Peyer's patch (tissue), 4 donors: ENCODE results near the gene CBX5.

Experiments used
- CTCF ChIP-seq, 6 experiments: fragments of 450-650 bp in 4 of 6; fragments of 200-600 bp in 2 of 6; sonication (generic) in 1 of 6; IDR thresholded peaks; one replicate each; pipeline ENCODE4 v1.5.1; 2017 to 2019; ENCODE audit warnings: antibody characterized with exemption in 6 of 6, mild to moderate bottlenecking in 3 of 6, moderate library complexity in 1 of 6
- POLR2A ChIP-seq, 2 donors: fragments of 450-650 bp; IDR thresholded peaks; one replicate each; pipeline ENCODE4 v1.5.1; 2017; ENCODE audit warnings: antibody characterized with exemption in 2 of 2, mild to moderate bottlenecking in 2 of 2, moderate library complexity in 2 of 2

GRCh38 chr12:54253240-54253639, 26.7 kb downstream of the CBX5 start:
- TF ChIP-seq POLR2A (IDR thresholded peaks at IDR 0.05) = no peak
- TF ChIP-seq CTCF (IDR thresholded peaks at IDR 0.05) = no peak
